WI38 (cell line): ENCODE measurements around the gene LRRC27.
"Not testable (repeated sequence)": the region's sequence is repeated elsewhere in the genome, so short reads cannot be mapped to it uniquely, and the experiment has no call there.

Source experiments
- H3K4me3 ChIP-seq: 2 replicates; pipeline ENCODE4 v1.5.1; 2011; ENCODE audit warnings: low read depth, mild to moderate bottlenecking, control low read depth, low read length
- TF ChIP-seq, protein P1 (sequence below): IDR thresholded peaks from 2 replicates; pipeline ENCODE4 v1.5.1; 2012; ENCODE audit warnings: low read depth, mild to moderate bottlenecking, control low read depth, low read length

LRRC27 gene

DNA sequence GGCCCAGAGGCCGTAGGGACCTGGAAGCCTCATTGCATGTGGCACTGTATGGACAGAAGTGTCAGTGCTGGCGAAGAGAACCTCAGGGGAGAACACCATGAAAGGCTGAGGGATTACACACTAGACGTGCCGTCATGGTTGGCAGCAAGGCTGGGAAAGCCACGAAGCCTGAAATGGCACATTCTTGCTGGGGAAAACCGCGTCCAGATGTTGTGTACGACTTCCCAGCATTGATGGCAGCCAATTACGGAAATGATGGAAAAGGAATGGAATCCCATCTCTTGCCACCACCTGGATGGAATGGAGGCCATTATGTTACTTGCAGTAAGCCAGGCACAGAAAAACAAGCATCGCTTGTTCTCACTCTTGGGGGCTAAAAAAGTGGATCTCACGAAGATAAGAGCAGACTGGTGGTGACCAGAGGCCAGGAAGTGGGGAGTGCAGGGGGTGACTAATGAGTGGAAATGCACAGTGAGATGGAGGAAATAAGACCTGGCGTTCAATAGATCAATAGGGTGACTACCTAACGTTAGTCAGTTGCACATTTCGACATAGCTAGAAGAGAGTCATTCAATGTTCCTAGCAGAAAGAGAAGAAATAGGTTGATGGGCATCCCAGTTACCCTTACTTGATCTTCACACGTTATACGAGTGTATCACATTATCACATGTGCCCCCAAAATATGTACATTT, 50.4 kb downstream of the LRRC27 start:
- no peak overlapping the region for H3K4me3 ChIP-seq
- TF ChIP-seq, protein P1, sequence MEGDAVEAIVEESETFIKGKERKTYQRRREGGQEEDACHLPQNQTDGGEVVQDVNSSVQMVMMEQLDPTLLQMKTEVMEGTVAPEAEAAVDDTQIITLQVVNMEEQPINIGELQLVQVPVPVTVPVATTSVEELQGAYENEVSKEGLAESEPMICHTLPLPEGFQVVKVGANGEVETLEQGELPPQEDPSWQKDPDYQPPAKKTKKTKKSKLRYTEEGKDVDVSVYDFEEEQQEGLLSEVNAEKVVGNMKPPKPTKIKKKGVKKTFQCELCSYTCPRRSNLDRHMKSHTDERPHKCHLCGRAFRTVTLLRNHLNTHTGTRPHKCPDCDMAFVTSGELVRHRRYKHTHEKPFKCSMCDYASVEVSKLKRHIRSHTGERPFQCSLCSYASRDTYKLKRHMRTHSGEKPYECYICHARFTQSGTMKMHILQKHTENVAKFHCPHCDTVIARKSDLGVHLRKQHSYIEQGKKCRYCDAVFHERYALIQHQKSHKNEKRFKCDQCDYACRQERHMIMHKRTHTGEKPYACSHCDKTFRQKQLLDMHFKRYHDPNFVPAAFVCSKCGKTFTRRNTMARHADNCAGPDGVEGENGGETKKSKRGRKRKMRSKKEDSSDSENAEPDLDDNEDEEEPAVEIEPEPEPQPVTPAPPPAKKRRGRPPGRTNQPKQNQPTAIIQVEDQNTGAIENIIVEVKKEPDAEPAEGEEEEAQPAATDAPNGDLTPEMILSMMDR: no peak

DNA sequence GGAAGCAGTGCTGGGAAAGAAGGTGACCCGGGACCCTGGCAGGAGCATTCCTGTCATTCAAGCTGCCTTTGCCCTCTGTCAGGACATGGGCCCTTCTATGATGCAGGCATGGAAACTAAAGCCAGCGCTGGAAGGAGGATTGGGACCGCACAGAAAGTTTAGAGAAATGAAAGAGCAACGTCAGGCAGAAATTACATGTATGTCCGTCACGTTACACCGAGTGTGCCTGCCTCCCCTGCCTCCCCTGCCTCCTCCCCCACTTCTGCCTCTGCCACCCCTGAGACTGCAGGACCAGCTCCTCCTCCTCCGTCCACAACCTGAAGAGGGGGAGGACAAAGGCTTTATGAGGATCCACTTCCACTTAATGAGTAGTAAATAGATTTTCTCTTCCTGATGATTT, 51.1 kb downstream of the LRRC27 start:
- H3K4me3 ChIP-seq: no peak overlapping the region
- TF ChIP-seq, protein P1: no peak

DNA sequence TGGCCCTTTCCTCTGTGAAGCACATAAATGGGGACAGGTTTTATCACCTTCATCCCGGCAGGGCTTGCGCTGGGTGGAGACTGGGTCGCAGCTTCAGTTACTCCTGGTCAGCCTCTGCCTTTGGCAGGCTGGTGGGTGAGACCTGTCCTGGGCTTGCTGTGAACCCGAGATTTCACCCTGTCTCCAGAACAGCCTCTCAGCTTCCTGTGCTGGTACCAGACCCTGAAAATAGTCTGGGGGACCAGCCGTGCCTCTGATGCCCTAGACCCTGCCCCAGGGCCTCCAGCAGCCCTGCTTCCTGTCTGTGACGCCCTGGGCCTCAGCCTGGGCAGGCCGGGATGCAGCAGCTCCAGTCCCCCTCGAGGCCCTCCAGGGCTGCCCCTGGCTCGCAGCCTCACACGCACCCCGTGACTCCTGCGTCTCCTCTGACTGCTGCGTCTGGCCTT, 51.8 kb downstream of the LRRC27 start:
- no peak overlapping the region for H3K4me3 ChIP-seq
- TF ChIP-seq, protein P1: no peak

DNA sequence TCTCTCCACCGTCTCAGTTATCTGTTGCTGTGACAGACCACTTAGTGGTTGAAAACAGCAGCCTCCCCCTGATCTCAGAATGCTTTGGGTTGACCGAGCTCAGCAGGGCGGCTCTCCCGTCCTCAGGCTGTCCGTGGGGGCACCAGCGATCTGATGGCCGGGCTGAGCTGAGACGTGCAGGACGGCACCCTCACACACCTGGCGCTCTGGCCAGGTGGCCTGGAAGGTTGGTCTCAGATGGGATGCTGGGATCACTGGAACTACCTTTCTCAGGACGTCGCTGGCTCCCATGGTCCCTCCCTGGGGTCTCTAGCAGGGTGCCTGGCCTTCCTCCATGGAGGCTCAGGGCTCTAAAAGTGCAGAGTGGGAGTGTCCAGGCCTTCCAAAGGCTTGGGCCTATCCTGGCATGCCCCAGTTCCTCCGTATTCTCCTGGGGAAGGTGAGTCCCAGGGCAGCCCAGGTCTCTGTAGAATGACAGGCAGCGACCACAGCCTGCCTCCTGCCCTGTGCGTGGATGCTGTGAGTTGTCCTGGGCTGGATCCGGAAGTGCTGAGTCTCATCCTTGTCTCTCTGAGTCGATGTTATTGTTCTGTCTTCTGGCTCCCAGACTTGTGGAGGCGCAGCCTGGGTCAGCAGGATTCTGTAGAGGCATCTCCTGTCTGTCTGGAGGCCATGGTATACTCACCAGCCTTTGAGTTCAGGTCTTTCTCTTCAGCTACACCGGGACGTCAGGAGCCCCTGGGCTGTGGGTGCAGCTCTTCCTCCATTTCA, 52.8 kb downstream of the LRRC27 start:
- no peak overlapping the region for H3K4me3 ChIP-seq
- TF ChIP-seq, protein P1: no peak

DNA sequence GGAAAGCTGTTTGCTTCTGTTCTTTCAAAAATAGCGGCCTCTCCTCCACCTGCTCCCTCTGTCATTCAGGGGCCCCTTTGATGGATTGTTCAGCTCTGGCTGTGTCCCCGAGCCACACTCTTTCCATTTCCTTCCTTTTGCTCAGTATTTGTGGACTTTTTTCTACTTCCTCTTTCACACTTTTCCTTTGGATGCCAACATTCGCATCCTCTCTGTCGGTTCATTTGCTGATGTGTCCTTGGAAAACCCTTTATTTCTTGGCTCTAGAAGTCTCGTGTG, 53.3 kb downstream of the LRRC27 start:
- TF ChIP-seq, protein P1: no peak
- no peak overlapping the region for H3K4me3 ChIP-seq

DNA sequence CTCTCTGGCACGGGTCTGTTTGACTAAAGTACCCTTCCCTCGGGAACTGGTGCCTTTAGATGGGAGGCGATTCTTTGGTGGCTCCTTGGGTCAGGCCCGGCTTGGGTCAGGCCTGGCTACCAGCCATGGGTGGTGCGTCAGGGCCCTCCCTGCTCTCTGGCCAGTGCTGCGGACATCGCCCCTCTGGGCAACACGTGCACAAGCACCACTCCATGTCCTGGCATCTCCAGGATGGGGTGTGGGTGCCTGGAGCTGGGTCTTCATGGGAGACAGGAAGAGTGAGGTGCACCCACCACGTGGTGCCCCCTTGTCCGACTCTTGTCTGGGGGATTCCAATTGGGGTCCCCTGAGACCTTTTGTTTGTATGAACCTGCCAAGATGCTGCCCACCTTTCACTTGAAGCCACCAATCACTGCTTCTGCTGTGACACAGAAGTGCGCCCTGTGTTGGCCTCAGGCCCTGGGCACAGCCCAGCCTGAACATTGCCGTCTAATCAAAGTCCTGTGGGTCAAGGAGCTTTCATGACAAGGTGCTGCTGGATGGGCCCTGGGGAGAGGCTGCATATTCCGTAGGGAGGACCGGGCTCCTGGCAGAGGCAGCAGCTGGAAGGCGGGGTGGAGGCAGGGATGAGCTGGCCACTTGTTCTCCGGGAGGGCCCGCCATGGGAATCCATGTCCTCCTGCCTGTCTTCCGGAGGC, 53.9 kb downstream of the LRRC27 start:
- no peak overlapping the region for H3K4me3 ChIP-seq
- TF ChIP-seq, protein P1: no peak

DNA sequence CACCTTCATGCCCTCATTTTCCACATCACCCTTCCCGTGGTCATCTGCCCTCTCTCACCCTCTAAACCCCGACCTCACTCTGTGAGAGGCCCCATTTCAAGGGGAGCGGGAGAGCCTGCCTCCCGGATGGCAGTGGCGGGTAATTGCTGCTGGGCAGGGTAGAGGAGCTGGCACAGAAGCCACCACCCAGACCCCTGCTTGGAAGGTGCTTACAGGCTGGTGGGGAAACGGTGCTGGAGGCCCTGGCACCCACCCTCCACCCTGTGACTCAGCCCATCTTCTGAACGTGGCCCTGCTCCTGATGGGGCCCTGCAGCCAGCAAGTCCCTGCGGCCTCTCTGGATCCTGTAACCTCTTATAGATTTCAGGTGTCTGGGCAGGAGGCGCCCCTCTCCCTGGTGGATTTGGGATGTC, 54.4 kb downstream of the LRRC27 start:
- TF ChIP-seq, protein P1: no peak
- H3K4me3 ChIP-seq: no peak overlapping the region

DNA sequence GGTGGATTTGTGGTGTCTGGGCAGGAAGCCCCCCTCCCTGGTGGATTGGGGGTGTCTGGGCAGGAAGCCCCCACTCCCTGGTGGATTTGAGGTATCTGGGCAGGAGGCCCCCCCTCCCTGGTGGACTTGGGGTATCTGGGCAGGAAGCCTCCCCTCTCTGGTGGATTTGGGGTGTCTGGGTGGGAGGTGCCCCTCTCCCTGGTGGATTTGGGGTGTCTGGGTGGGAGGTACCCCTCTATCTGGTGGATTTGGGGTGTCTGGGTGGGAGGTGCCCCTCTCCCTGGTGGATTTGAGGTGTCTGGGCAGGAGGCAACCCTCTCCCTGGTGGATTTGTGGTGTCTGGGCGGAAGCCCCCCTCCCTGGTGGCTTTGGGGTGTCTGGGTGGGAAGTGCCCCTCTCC, 54.9 kb downstream of the LRRC27 start:
- not testable (repeated sequence) for H3K4me3 ChIP-seq
